ENCODE measurements around the gene ODAM.
"Not testable (repeated sequence)": the region's sequence is repeated elsewhere in the genome, so short reads cannot be mapped to it uniquely, and the experiment has no call there.

Gene ODAM

DNA sequence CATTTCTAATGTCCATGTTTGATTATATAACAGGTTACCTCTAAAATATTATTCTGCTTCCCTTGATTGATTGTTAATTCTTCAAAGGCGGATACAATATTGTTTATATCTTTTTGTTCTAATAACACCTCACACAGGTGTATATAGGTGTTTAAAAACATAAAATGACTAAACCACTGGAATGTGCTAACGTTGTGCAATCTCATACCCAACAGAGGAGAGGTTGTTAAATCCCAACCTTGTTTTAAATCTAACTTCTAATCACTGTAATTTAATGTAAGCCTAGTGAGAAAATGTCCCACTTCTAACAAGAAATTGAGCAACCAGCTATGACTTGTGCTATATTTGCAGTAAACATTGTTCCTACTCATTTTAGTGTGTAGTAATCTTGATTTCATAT lies 1.3 kb downstream of the ODAM start:
- no peak overlapping the region for H3K27ac ChIP-seq (ENCODE audit: low read depth, low read length)
- peak in 1 of 2 donors; percentile 57 for DNase-seq
- no peak overlapping the region for H3K9ac ChIP-seq (ENCODE audit: low read length)
- H2BK120ac ChIP-seq (ENCODE audit: insufficient read depth, low read length, poor library complexity): no peak overlapping the region
- H3K14ac ChIP-seq (ENCODE audit: low read length): no peak overlapping the region
- H3K4me1 ChIP-seq (ENCODE audit: control insufficient read depth in 1 of 2, insufficient read depth in 2 of 2, low read length in 2 of 2): peaks cover 0 to 2% of the 10 kb centered on the region in 2 experiments
- no peaks in the 10 kb centered on the region for H3K27me3 ChIP-seq (ENCODE audit: insufficient read depth, low read length)
- no peak overlapping the region for H3K4me2 ChIP-seq (ENCODE audit: low read length)
- no peaks in the 10 kb centered on the region for H3K9me3 ChIP-seq (ENCODE audit: insufficient read depth, low read depth, low read length)
- no peaks in the 10 kb centered on the region for H3K79me1 ChIP-seq (ENCODE audit: low read length)
- no peak overlapping the region for H4K91ac ChIP-seq (ENCODE audit: low read depth, low read length)
- no peak overlapping the region for H3K4me3 ChIP-seq (ENCODE audit: low read depth, low read length)
- no peak overlapping the region for H3K23ac ChIP-seq (ENCODE audit: low read length)
- no peaks in the 10 kb centered on the region for H3K79me2 ChIP-seq (ENCODE audit: control insufficient read depth, insufficient read depth, low read length, poor library complexity)
- no peak overlapping the region for H4K12ac ChIP-seq (ENCODE audit: low read depth, low read length)
- H2BK12ac ChIP-seq (ENCODE audit: low read length): no peak overlapping the region
- no peak overlapping the region for H2AFZ ChIP-seq (ENCODE audit: insufficient read depth, low read length, poor library complexity)
- no peak overlapping the region for H2AK5ac ChIP-seq (ENCODE audit: low read length)
- H4K8ac ChIP-seq (ENCODE audit: low read depth, low read length): no peak overlapping the region
- no peak overlapping the region for H3K4ac ChIP-seq (ENCODE audit: low read depth, low read length)
- no peak overlapping the region for H3K18ac ChIP-seq (ENCODE audit: low read length)
- H2BK5ac ChIP-seq (ENCODE audit: low read depth, low read length, poor library complexity): no peak overlapping the region
- H3K36me3 ChIP-seq (ENCODE audit: control insufficient read depth in 1 of 2, insufficient read depth in 2 of 2, low read length in 2 of 2): no peaks in the 10 kb centered on the region
- WGBS (ENCODE audit: extremely low coverage, insufficient coverage, insufficient read length): no CpG with 5 or more reads among the region's 2 CpGs

GRCh38 chr4:70197842-70198241 lies 2.3 kb downstream of the ODAM start:
- no peak overlapping the region for H2BK120ac ChIP-seq (ENCODE audit: insufficient read depth, low read length, poor library complexity)
- H2BK5ac ChIP-seq (ENCODE audit: low read depth, low read length, poor library complexity): no peak overlapping the region
- peak; percentile 68 to 72 for DNase-seq
- no peak overlapping the region for H3K4me2 ChIP-seq (ENCODE audit: low read length)
- H3K27me3 ChIP-seq (ENCODE audit: insufficient read depth, low read length): no peaks in the 10 kb centered on the region
- no peak overlapping the region for H3K9ac ChIP-seq (ENCODE audit: low read length)
- H3K18ac ChIP-seq (ENCODE audit: low read length): no peak overlapping the region
- H3K23ac ChIP-seq (ENCODE audit: low read length): no peak overlapping the region
- WGBS (ENCODE audit: extremely low coverage, insufficient coverage, insufficient read length): no CpG with 5 or more reads among the region's 2 CpGs
- H4K91ac ChIP-seq (ENCODE audit: low read depth, low read length): no peak overlapping the region
- no peak overlapping the region for H4K8ac ChIP-seq (ENCODE audit: low read depth, low read length)
- H3K4me3 ChIP-seq (ENCODE audit: low read depth, low read length): no peak overlapping the region
- H3K27ac ChIP-seq (ENCODE audit: low read depth, low read length): peak overlapping the region; percentile 22
- H3K4me1 ChIP-seq (ENCODE audit: control insufficient read depth in 1 of 2, insufficient read depth in 2 of 2, low read length in 2 of 2): peaks cover 0 to 2% of the 10 kb centered on the region in 2 experiments
- H3K79me1 ChIP-seq (ENCODE audit: low read length): no peaks in the 10 kb centered on the region
- H3K79me2 ChIP-seq (ENCODE audit: control insufficient read depth, insufficient read depth, low read length, poor library complexity): no peaks in the 10 kb centered on the region
- no peak overlapping the region for H4K12ac ChIP-seq (ENCODE audit: low read depth, low read length)
- H3K14ac ChIP-seq (ENCODE audit: low read length): no peak overlapping the region
- H2AFZ ChIP-seq (ENCODE audit: insufficient read depth, low read length, poor library complexity): no peak overlapping the region
- H3K36me3 ChIP-seq (ENCODE audit: control insufficient read depth in 1 of 2, insufficient read depth in 2 of 2, low read length in 2 of 2): no peaks in the 10 kb centered on the region
- H3K4ac ChIP-seq (ENCODE audit: low read depth, low read length): no peak overlapping the region
- H2AK5ac ChIP-seq (ENCODE audit: low read length): no peak overlapping the region
- no peaks in the 10 kb centered on the region for H3K9me3 ChIP-seq (ENCODE audit: insufficient read depth, low read depth, low read length)
- H2BK12ac ChIP-seq (ENCODE audit: low read length): no peak overlapping the region

- Histone ChIP-seq H4K91ac (ENCODE audit: low read depth, low read length) (no peak overlapping the region), H3K4me3 (ENCODE audit: low read depth, low read length) (no peak overlapping the region)
- WGBS (ENCODE audit: extremely low coverage, insufficient coverage, insufficient read length): no CpG with 5 or more reads among the region's 1 CpG
Measured at GRCh38 chr4:70203601-70204000, 8.1 kb downstream of the ODAM start.

DNA sequence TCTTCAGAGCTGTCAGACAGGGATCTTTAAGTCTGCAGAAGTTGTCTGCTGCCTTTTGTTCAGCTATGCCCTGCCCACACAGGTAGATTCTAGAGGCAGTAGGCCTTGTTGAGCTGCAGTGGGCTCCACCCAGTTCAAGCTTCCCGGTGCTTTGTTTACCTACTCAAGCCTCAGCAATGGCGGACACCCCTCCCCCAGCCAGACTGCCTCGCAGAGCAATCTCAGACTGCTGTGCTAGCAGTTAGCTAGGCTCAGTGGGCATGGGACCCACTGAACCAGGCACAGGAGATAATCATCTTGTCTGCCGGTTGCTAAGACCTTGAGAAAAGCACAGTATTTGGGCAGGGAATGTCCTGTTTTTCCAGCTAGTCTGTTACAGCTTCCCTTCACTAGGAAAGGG lies 17.2 kb downstream of the ODAM start:
- H2BK12ac ChIP-seq (ENCODE audit: low read length): not testable (repeated sequence)

More at GRCh38 chr4:70203601-70204000, 8.1 kb downstream of the ODAM start:
- Histone ChIP-seq H3K14ac (ENCODE audit: low read length) (no peak overlapping the region), H4K12ac (ENCODE audit: low read depth, low read length) (no peak overlapping the region), H3K79me2 (ENCODE audit: control insufficient read depth, insufficient read depth, low read length, poor library complexity) (no peaks in the 10 kb centered on the region), H2AFZ (ENCODE audit: insufficient read depth, low read length, poor library complexity) (no peak overlapping the region), H3K4me1 (ENCODE audit: control insufficient read depth in 1 of 2, insufficient read depth in 2 of 2, low read length in 2 of 2) (peaks cover 0 to 2% of the 10 kb centered on the region in 2 experiments), H2BK12ac (ENCODE audit: low read length) (no peak overlapping the region), H3K36me3 (ENCODE audit: control insufficient read depth in 1 of 2, insufficient read depth in 2 of 2, low read length in 2 of 2) (no peaks in the 10 kb centered on the region), H4K8ac (ENCODE audit: low read depth, low read length) (no peak overlapping the region), H3K27ac (ENCODE audit: low read depth, low read length) (no peak overlapping the region), H3K9me3 (ENCODE audit: insufficient read depth, low read depth, low read length) (no peaks in the 10 kb centered on the region), H3K18ac (ENCODE audit: low read length) (no peak overlapping the region), H3K4me2 (ENCODE audit: low read length) (no peak overlapping the region), H3K23ac (ENCODE audit: low read length) (no peak overlapping the region), H3K9ac (ENCODE audit: low read length) (no peak overlapping the region), H2BK120ac (ENCODE audit: insufficient read depth, low read length, poor library complexity) (no peak overlapping the region), H3K79me1 (ENCODE audit: low read length) (no peaks in the 10 kb centered on the region), H2AK5ac (ENCODE audit: low read length) (no peak overlapping the region), H2BK5ac (ENCODE audit: low read depth, low read length, poor library complexity) (no peak overlapping the region), H3K4ac (ENCODE audit: low read depth, low read length) (no peak overlapping the region), H3K27me3 (ENCODE audit: insufficient read depth, low read length) (no peaks in the 10 kb centered on the region)
- DNase-seq: no peak

More for the DNA sequence above, 17.2 kb downstream of the ODAM start:
- H3K23ac ChIP-seq (ENCODE audit: low read length); H3K9ac ChIP-seq (ENCODE audit: low read length); H3K79me2 ChIP-seq (ENCODE audit: control insufficient read depth, insufficient read depth, low read length, poor library complexity); H3K4me3 ChIP-seq (ENCODE audit: low read depth, low read length); H3K27me3 ChIP-seq (ENCODE audit: insufficient read depth, low read length); H3K36me3 ChIP-seq (ENCODE audit: control insufficient read depth in 1 of 2, insufficient read depth in 2 of 2, low read length in 2 of 2); H2AFZ ChIP-seq (ENCODE audit: insufficient read depth, low read length, poor library complexity); H3K79me1 ChIP-seq (ENCODE audit: low read length); H3K4me1 ChIP-seq (ENCODE audit: control insufficient read depth in 1 of 2, insufficient read depth in 2 of 2, low read length in 2 of 2); H3K9me3 ChIP-seq (ENCODE audit: insufficient read depth, low read depth, low read length); H2BK120ac ChIP-seq (ENCODE audit: insufficient read depth, low read length, poor library complexity); H3K14ac ChIP-seq (ENCODE audit: low read length); H3K27ac ChIP-seq (ENCODE audit: low read depth, low read length); H4K12ac ChIP-seq (ENCODE audit: low read depth, low read length); H2BK5ac ChIP-seq (ENCODE audit: low read depth, low read length, poor library complexity); H4K91ac ChIP-seq (ENCODE audit: low read depth, low read length); H3K18ac ChIP-seq (ENCODE audit: low read length); DNase-seq; H2AK5ac ChIP-seq (ENCODE audit: low read length); H4K8ac ChIP-seq (ENCODE audit: low read depth, low read length); H3K4ac ChIP-seq (ENCODE audit: low read depth, low read length); H3K4me2 ChIP-seq (ENCODE audit: low read length): not testable (repeated sequence)
- WGBS (ENCODE audit: extremely low coverage, insufficient coverage, insufficient read length): no CpG with 5 or more reads among the region's 4 CpGs

Data from trophoblast cell (in vitro differentiated cells and primary cell).